Esophagus squamous epithelium (tissue), 5 donors: ENCODE measurements around the gene GREB1. TPM values are rescaled to one million over a fixed set of nuclear protein-coding genes. Genes with fewer than 3 reads are reported as not detected.

Source experiments
- DNase-seq: peaks from one replicate; lab custom pipeline; 2025; lab: John Stamatoyannopoulos, UW
- H3K27ac ChIP-seq, 4 donors: fragments of 200-600 bp; sonication (generic); one replicate each; pipeline ENCODE4 v1.5.1; 2016 to 2019; ENCODE audit warnings: mild to moderate bottlenecking in 1 of 4
- H3K27me3 ChIP-seq, 4 donors: fragments of 200-600 bp; sonication (generic); 1 replicate in 3 of 4; 2 replicates in 1 of 4; pipeline versions ENCODE4 v1.5.1 to v1.6.0; 2017 to 2021; ENCODE audit warnings: antibody characterized with exemption in 1 of 4
- H3K36me3 ChIP-seq, 3 donors: fragments of 200-600 bp; sonication (generic); one replicate each; pipeline ENCODE4 v1.5.1; 2016 to 2019
- H3K4me1 ChIP-seq, 3 donors: fragments of 200-600 bp; sonication (generic); one replicate each; pipeline ENCODE4 v1.5.1; 2017 to 2019
- H3K4me3 ChIP-seq, 4 donors: fragments of 200-600 bp; sonication (generic); 1 replicate in 3 of 4; 2 replicates in 1 of 4; pipeline ENCODE4 v1.5.1; 2016 to 2019; ENCODE audit warnings: mild to moderate bottlenecking in 2 of 4, moderate library complexity in 1 of 4
- H3K9me3 ChIP-seq, 3 donors: fragments of 200-600 bp; sonication (generic); one replicate each; pipeline ENCODE4 v1.5.1; 2016 to 2019
- CTCF ChIP-seq, 6 experiments: fragments of 450-650 bp in 4 of 6; fragments of 200-600 bp in 2 of 6; sonication (generic) in 2 of 6; IDR thresholded peaks; one replicate each; pipeline ENCODE4 v1.5.1; 2016 to 2019; ENCODE audit warnings: antibody characterized with exemption in 6 of 6, mild to moderate bottlenecking in 4 of 6, moderate library complexity in 4 of 6
- POLR2A ChIP-seq, 4 donors: fragments of 450-650 bp; IDR thresholded peaks; one replicate each; pipeline ENCODE4 v1.6.1; 2017; ENCODE audit warnings: antibody characterized with exemption in 4 of 4, mild to moderate bottlenecking in 4 of 4, moderate library complexity in 3 of 4
- WGBS, 2 donors: methylation state at CpG; one replicate each; pipeline ENCODE4 v1.1.5; 2018; 5-methylcytosine and 5-hydroxymethylcytosine counted together
- intact Hi-C: fragments of 100-400 bp; cut with DNase I; formaldehyde crosslinking; loops from one replicate; pipeline ENCODE4 v1.15.0; 2022
- total RNA-seq, 4 donors: library from RNA; depleted of rRNA; stranded (reverse); fragments of >200 nt; gene quantifications; one replicate each; pipeline ENCODE4 v1.1.0, GENCODE V29; 2016
- donor health status: DM: yes; HTN: yes; CAD: no.

Gene GREB1
- total RNA-seq, 4 donors from 2014 or later = 0.08 to 1.7 (median 0.51) TPM

GRCh38 chr2:11618708-11619062, 84.8 kb downstream of the GREB1 start:
- DNase-seq = no peak
- H3K27ac ChIP-seq = no peak overlapping the region
- intact Hi-C loops = no loop called here
- TF ChIP-seq CTCF (IDR thresholded peaks at IDR 0.05) (no peak), POLR2A (IDR thresholded peaks at IDR 0.05) (no peak)
- no peaks in the 10 kb centered on the region for H3K27me3 ChIP-seq
- H3K4me3 ChIP-seq = no peak overlapping the region
- no peaks in the 10 kb centered on the region for H3K9me3 ChIP-seq
- no peaks in the 10 kb centered on the region for H3K4me1 ChIP-seq
- no peaks in the 10 kb centered on the region for H3K36me3 ChIP-seq
- 72 to 90% methylated on average over 2 to 5 of the region's 20 CpGs for WGBS, 2 donors

DNA sequence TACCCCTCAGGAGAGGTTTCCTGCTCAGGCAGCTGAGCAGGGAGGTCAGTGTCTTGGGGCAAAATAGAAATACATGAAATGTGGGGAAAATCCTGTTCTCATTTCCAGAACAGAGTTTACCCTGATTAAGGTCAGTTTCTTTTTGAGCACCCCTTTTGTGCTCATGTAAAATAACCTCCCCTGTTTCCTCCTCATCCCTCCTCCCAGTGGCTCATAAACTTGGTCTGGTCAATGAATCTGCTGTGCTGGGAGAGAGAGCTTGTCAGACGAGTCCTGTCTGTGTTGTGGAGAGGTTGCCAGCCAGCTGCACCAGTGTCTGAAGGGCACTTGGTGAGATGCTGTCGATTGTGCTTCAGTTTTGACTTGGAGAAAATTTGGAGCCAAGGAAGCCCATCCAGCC, 87.6 kb downstream of the GREB1 start:
- no peaks in the 10 kb centered on the region for H3K9me3 ChIP-seq
- H3K4me1 ChIP-seq = no peaks in the 10 kb centered on the region
- intact Hi-C loops = no loop called here
- no peak overlapping the region for H3K27ac ChIP-seq
- no peaks in the 10 kb centered on the region for H3K36me3 ChIP-seq
- H3K27me3 ChIP-seq = no peaks in the 10 kb centered on the region
- H3K4me3 ChIP-seq = no peak overlapping the region
- WGBS, 2 donors = 72 to 75% methylated on average over 2 of the region's 2 CpGs
- TF ChIP-seq POLR2A (IDR thresholded peaks at IDR 0.05) (no peak), CTCF (IDR thresholded peaks at IDR 0.05) (no peak)
- no peak for DNase-seq

DNA sequence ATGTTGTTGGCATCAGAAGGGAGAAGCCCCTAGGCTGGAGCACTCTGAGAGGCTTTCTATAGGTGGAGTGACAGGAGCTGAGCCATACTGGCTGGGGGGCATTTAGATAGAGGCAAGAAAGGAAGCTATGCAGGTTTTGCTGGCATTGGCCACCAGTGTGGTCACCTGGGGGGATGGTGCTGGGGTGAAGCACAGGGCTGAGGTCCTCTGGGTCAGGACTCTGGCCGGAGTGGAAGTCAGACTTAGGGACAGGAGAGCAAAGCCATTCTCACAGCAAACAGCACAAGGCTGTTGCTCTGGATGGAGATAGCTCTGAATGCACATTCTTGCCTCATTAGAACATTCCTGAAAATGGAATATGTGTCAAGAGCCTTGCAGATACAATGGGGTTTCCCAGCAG, 88.8 kb downstream of the GREB1 start:
- intact Hi-C loops = no loop called here
- 80 to 86% methylated on average over 1 of the region's 1 CpG for WGBS, 2 donors

DNA sequence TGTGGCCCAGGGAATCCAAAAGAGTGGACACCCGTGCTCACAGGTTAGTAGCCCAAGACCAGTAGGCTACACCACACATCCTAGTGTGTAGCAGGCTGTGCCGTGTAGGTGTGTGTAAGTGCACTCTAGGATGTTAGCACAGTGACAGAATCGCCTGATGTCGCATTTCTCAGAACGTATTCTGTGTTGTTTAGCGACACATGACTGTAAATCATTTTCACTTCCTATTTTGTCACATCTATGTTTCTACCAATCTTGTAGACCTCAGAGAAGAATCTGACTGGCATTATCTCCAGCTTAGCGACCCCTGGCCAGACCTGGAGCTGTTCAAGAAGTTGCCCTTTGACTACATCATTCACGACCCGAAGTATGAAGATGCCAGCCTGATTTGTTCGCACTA, 91.0 kb downstream of the GREB1 start:
- 84 to 91% methylated on average over 7 to 9 of the region's 10 CpGs for WGBS, 2 donors
- peaks cover 0 to 4% (median 0%) of the 10 kb centered on the region in 3 donors for H3K36me3 ChIP-seq
- intact Hi-C loops = no loop called here

More for the DNA sequence above, 88.8 kb downstream of the GREB1 start:
- Histone ChIP-seq H3K27me3 (no peaks in the 10 kb centered on the region), H3K36me3 (peaks cover 0 to 4% (median 0%) of the 10 kb centered on the region in 3 donors), H3K9me3 (peaks cover 0 to 9% (median 0%) of the 10 kb centered on the region in 3 donors), H3K4me1 (no peaks in the 10 kb centered on the region), H3K27ac (no peak overlapping the region), H3K4me3 (no peak overlapping the region)
- DNase-seq = no peak
- TF ChIP-seq POLR2A (IDR thresholded peaks at IDR 0.05) (no peak), CTCF (IDR thresholded peaks at IDR 0.05) (no peak)

DNA sequence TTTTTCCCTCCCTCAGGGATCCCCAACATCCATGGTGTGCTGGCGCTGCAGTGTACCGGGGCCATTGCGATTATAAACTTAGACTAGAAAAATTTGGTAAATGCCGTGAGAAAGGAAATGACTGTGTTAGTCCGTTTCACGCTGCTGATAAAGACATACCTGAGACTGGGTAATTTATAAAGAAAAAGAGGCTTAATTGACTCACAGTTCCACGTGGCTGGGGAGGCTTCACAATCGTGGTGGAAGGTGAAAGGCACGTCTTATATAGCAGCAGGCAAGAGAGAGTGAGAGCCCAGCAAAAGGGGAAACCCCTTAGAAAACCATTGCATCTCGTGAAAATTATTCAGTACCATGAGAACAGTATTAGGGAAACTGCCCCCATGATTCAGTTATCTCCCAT, 91.8 kb downstream of the GREB1 start:
- DNase-seq = no peak
- Histone ChIP-seq H3K4me3 (no peak overlapping the region), H3K27ac (no peak overlapping the region), H3K4me1 (no peaks in the 10 kb centered on the region), H3K27me3 (no peaks in the 10 kb centered on the region), H3K36me3 (peaks cover 0 to 4% (median 0%) of the 10 kb centered on the region in 3 donors), H3K9me3 (peaks cover 0 to 9% (median 0%) of the 10 kb centered on the region in 3 donors)
- 81 to 85% methylated on average over 10 of the region's 10 CpGs for WGBS, 2 donors
- no peak for TF ChIP-seq POLR2A (IDR thresholded peaks at IDR 0.05)
- TF ChIP-seq CTCF (IDR thresholded peaks at IDR 0.05) = no peak
- intact Hi-C loops = no loop called here

More for the DNA sequence above, 91.0 kb downstream of the GREB1 start:
- H3K27me3 ChIP-seq = no peaks in the 10 kb centered on the region
- TF ChIP-seq CTCF (IDR thresholded peaks at IDR 0.05) = no peak
- no peak for TF ChIP-seq POLR2A (IDR thresholded peaks at IDR 0.05)
- H3K4me1 ChIP-seq = no peaks in the 10 kb centered on the region
- peaks cover 0 to 9% (median 0%) of the 10 kb centered on the region in 3 donors for H3K9me3 ChIP-seq
- DNase-seq = no peak
- H3K27ac ChIP-seq = no peak overlapping the region
- H3K4me3 ChIP-seq = no peak overlapping the region
